ENCODE data around the gene ATF3. TPM values are rescaled to one million over a fixed set of nuclear protein-coding genes. Genes with fewer than 3 reads are reported as not detected.

ATF3 gene
- polyA plus RNA-seq, 1 donor from 2014 or later, result 7.2 TPM

DNA sequence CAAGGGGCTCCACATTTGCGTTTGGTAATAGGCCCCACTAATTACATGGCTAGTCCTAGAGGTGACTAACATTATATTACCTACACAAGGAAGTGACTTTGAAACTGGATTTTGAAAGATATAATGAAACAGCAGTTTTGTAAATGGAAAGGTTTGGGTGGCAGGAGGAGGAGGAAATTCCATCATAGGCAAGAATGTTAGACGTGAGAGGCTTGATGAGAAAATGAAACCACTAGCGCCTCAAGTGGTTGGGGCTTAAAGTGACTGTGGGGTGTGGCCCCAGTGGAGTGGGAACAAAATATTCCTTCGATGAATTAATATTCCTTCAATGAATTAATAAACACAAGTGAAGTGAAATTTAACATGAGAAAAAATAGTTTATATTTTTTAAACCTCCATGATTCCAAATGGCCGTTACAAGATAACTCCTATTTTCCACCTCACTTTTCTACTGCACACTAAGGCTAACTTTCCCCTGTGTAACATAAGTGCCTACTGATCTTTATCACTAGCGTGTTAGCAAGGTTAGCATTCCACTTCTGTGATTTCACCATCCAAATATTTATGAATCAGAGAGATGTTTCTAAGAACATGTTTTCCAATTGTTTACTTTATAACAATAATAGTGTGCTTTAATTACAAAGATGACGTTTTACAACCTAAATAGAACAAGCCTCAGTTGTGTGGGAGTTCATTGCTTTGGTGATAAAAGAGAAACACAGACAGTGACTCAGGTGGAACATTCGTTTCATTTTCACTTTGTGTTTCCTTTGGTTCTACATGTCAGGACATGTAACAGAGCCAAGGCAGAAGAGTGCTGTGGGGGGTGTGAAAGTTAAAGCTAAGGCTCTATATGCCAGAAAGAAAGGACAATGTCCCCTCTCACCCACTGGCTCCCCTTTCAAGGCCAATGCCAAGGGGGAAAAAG lies 12.5 kb upstream of the ATF3 start:
- no peaks in the 10 kb centered on the region for H3K36me3 ChIP-seq (ENCODE audit: insufficient read depth, low read length)
- no peak overlapping the region for H3K4me3 ChIP-seq (ENCODE audit: low read length)
- H3K27ac ChIP-seq (ENCODE audit: low read length), result no peak overlapping the region
- H3K9me3 ChIP-seq (ENCODE audit: low read length), result no peaks in the 10 kb centered on the region
- no peaks in the 10 kb centered on the region for H3K9me2 ChIP-seq (ENCODE audit: insufficient read depth, low read length)
- no peaks in the 10 kb centered on the region for H3F3A ChIP-seq (ENCODE audit: insufficient read depth, low read length, poor library complexity, severe bottlenecking)
- no peaks in the 10 kb centered on the region for H3K79me2 ChIP-seq (replicated peaks; ENCODE audit: insufficient read depth, low read length)
- H3K9ac ChIP-seq (ENCODE audit: low read length), result no peak overlapping the region
- no peaks in the 10 kb centered on the region for H4K20me1 ChIP-seq (ENCODE audit: insufficient read depth)
- no peak overlapping the region for H2AFZ ChIP-seq (ENCODE audit: low read depth, low read length)
- no peaks in the 10 kb centered on the region for H3K27me3 ChIP-seq (ENCODE audit: insufficient read depth, low read depth, low read length)
- H3K4me2 ChIP-seq (ENCODE audit: low read length), result no peak overlapping the region
- TF ChIP-seq EP300 (conservative IDR thresholded peaks at IDR 0.05; ENCODE audit: poor library complexity, severe bottlenecking) (no peak), SMC3 (conservative IDR thresholded peaks at IDR 0.05; ENCODE audit: poor library complexity) (no peak), MXI1 (conservative IDR thresholded peaks at IDR 0.05; ENCODE audit: poor library complexity, severe bottlenecking) (no peak), RAD21 (conservative IDR thresholded peaks at IDR 0.05) (no peak), POLR2AphosphoS5 (IDR thresholded peaks at IDR 0.05) (no peak), EZH2 (IDR thresholded peaks at IDR 0.05; ENCODE audit: borderline replicate concordance, insufficient read depth, low read length, poor library complexity, severe bottlenecking) (no peak), CTCF (IDR thresholded peaks at IDR 0.05; ENCODE audit: poor library complexity, severe bottlenecking) (no peak), REST (IDR thresholded peaks at IDR 0.05; ENCODE audit: borderline replicate concordance) (no peak), TAF1 (IDR thresholded peaks at IDR 0.05; ENCODE audit: low read depth) (no peak)

- no peak overlapping the region for H3K4me3 ChIP-seq (ENCODE audit: low read length)
- no peak overlapping the region for H3K9ac ChIP-seq (ENCODE audit: low read length)
- H3K36me3 ChIP-seq (ENCODE audit: insufficient read depth, low read length), result no peaks in the 10 kb centered on the region
- no peak overlapping the region for H3K27ac ChIP-seq (ENCODE audit: low read length)
- H3F3A ChIP-seq (ENCODE audit: insufficient read depth, low read length, poor library complexity, severe bottlenecking), result no peaks in the 10 kb centered on the region
- no peaks in the 10 kb centered on the region for H3K9me2 ChIP-seq (ENCODE audit: insufficient read depth, low read length)
- H3K79me2 ChIP-seq (replicated peaks; ENCODE audit: insufficient read depth, low read length), result no peaks in the 10 kb centered on the region
- H3K4me2 ChIP-seq (ENCODE audit: low read length), result no peak overlapping the region
- H3K9me3 ChIP-seq (ENCODE audit: low read length), result no peaks in the 10 kb centered on the region
- TF ChIP-seq TAF1 (IDR thresholded peaks at IDR 0.05; ENCODE audit: low read depth) (no peak), RAD21 (conservative IDR thresholded peaks at IDR 0.05) (no peak)
- no peaks in the 10 kb centered on the region for H3K27me3 ChIP-seq (ENCODE audit: insufficient read depth, low read depth, low read length)
- H4K20me1 ChIP-seq (ENCODE audit: insufficient read depth), result no peaks in the 10 kb centered on the region
- no peak overlapping the region for H2AFZ ChIP-seq (ENCODE audit: low read depth, low read length)
Measured at GRCh38 chr1:212596798-212597197, 11.8 kb upstream of the ATF3 start.
